ENCODE data around the gene RMND5B. TPM values are rescaled to one million over a fixed set of nuclear protein-coding genes. Genes with fewer than 3 reads are reported as not detected.

RMND5B gene
- total and polyA plus RNA-seq, 10 of the 15 experiments (the other 5 are each of a cell fraction or from before 2014, with no cell fraction given) = 1.6 to 50.7 (median 30.9) TPM

GRCh38 chr5:178130576-178131445, at the start of gene RMND5B (continued):
- TF ChIP-seq ZBTB33 (IDR thresholded peaks at IDR 0.05) (no peak), NFYA (IDR thresholded peaks at IDR 0.05; ENCODE audit: borderline replicate concordance, low read depth, low read length) (no peak), ZNF24 (IDR thresholded peaks at IDR 0.05) (no peak), POLR2AphosphoS5 (IDR thresholded peaks at IDR 0.05; ENCODE audit: low read length) (no peak; the same call in 1 of the 2 replicates), PRDM15 (CRISPR knock-in tag; IDR thresholded peaks at IDR 0.05) (no peak), RUNX3 (IDR thresholded peaks at IDR 0.05; ENCODE audit: low read length) (peak; percentile 84), BHLHE40 (IDR thresholded peaks at IDR 0.05; ENCODE audit: borderline replicate concordance in 1 of 2, low read depth in 2 of 2, low read length in 1 of 2) (peak; percentile 94 to 96), DPF2 (IDR thresholded peaks at IDR 0.05) (peak; percentile 89), BCL3 (IDR thresholded peaks at IDR 0.05; ENCODE audit: borderline replicate concordance, insufficient read depth, low read depth, low read length, poor library complexity, severe bottlenecking) (peak; percentile 78), PML (IDR thresholded peaks at IDR 0.05; ENCODE audit: low read length) (peak; percentile 69; the same call in 1 of the 2 replicates), TCF7 (IDR thresholded peaks at IDR 0.05; ENCODE audit: borderline replicate concordance) (no peak), HCFC1 (IDR thresholded peaks at IDR 0.05; ENCODE audit: low read length) (0 out of 2 replicates have a peak, but pooled peaks have one; percentile 22), YY1 (IDR thresholded peaks at IDR 0.05; ENCODE audit: low read depth, low read length) (0 out of 2 replicates have a peak, but pooled peaks have one; percentile 10), BCLAF1 (IDR thresholded peaks at IDR 0.05) (peak; percentile 89), POU2F2 (IDR thresholded peaks at IDR 0.05; ENCODE audit: borderline replicate concordance, low read depth, low read length) (no peak), RELB (IDR thresholded peaks at IDR 0.05; ENCODE audit: low read depth) (no peak), FOXK2 (IDR thresholded peaks at IDR 0.05) (peak; percentile 93), SMAD5 (IDR thresholded peaks at IDR 0.05; ENCODE audit: low read depth) (no peak)

All from GM12878 (cell line).